GM23338 (cell line): ENCODE measurements around the gene CYP11A1. TPM values are rescaled to one million over a fixed set of nuclear protein-coding genes. Genes with fewer than 3 reads are reported as not detected.

Experiments used
- ATAC-seq: fragments of 200-7000 bp; cut with Tn5 transposase; 3 replicates; pipeline ENCODE4 v1.9.1; 2020
- DNase-seq: peaks from one replicate; pipeline ENCODE4 v3.0.0-alpha.2; 2015; ENCODE audit warnings: low spot score
- H2AFZ ChIP-seq: fragments of 200-600 bp; sonication (generic); 2 replicates; pipeline ENCODE4 v1.8.0; 2016; ENCODE audit warnings: antibody characterized with exemption, mild to moderate bottlenecking, moderate library complexity
- H3F3A ChIP-seq: fragments of 200-600 bp; sonication (generic); replicated peaks from 2 replicates; pipeline ENCODE4 v1.8.0; 2017; ENCODE audit warnings: antibody characterized with exemption, mixed run types, low read depth
- H3K27ac ChIP-seq: fragments of 200-600 bp; sonication (generic); 2 replicates; pipeline ENCODE4 v1.6.1; 2016; ENCODE audit warnings: low read depth
- H3K27me3 ChIP-seq: fragments of 200-600 bp; sonication (generic); 2 replicates; pipeline ENCODE4 v1.8.0; 2016; ENCODE audit warnings: mild to moderate bottlenecking, mixed run types, moderate library complexity; ENCODE audit not compliant: insufficient read depth
- H3K36me3 ChIP-seq: fragments of 200-600 bp; sonication (generic); 2 replicates; pipeline ENCODE4 v1.8.0; 2016; ENCODE audit warnings: mild to moderate bottlenecking; ENCODE audit not compliant: insufficient read depth
- H3K4me1 ChIP-seq: fragments of 200-600 bp; sonication (generic); 2 replicates; pipeline ENCODE4 v1.8.0; 2016; ENCODE audit warnings: mild to moderate bottlenecking, moderate library complexity; ENCODE audit not compliant: insufficient read depth
- H3K4me2 ChIP-seq: fragments of 200-600 bp; sonication (generic); 2 replicates; pipeline ENCODE4 v1.7.1; 2017; ENCODE audit warnings: mixed run types
- H3K4me3 ChIP-seq: fragments of 200-600 bp; sonication (generic); 2 replicates; pipeline ENCODE4 v1.6.1; 2016; ENCODE audit warnings: mixed run types
- H3K79me2 ChIP-seq: fragments of 200-600 bp; sonication (generic); replicated peaks from 2 replicates; pipeline ENCODE4 v1.8.0; 2017; ENCODE audit warnings: mild to moderate bottlenecking; ENCODE audit not compliant: insufficient read depth
- H3K9me2 ChIP-seq: fragments of 200-600 bp; sonication (generic); 2 replicates; pipeline ENCODE4 v1.8.0; 2017; ENCODE audit not compliant: insufficient read depth
- H4K20me1 ChIP-seq: fragments of 200-600 bp; sonication (generic); replicated peaks from 2 replicates; pipeline ENCODE4 v1.8.0; 2017; ENCODE audit warnings: mild to moderate bottlenecking; ENCODE audit not compliant: insufficient read depth
- H3K27ac Mint-ChIP-seq: 2 replicates; pipeline ENCODE4 v1.8.0; 2020; ENCODE audit warnings: inconsistent platforms, mild to moderate bottlenecking, moderate library complexity, mixed read lengths
- H3K27me3 Mint-ChIP-seq: 3 replicates; pipeline ENCODE4 v1.8.0; 2022; ENCODE audit warnings: low read depth, mild to moderate bottlenecking, moderate library complexity, mixed read lengths, inconsistent platforms; ENCODE audit not compliant: insufficient read depth, poor library complexity
- H3K36me3 Mint-ChIP-seq: 3 replicates; pipeline ENCODE4 v1.8.0; 2021; ENCODE audit warnings: low read depth, mild to moderate bottlenecking, inconsistent platforms, moderate library complexity, mixed read lengths
- H3K4me1 Mint-ChIP-seq: 3 replicates; pipeline ENCODE4 v1.8.0; 2020; ENCODE audit warnings: mild to moderate bottlenecking, inconsistent platforms, mixed read lengths
- H3K4me3 Mint-ChIP-seq: 3 replicates; pipeline ENCODE4 v1.8.0; 2021; ENCODE audit warnings: moderate library complexity, mild to moderate bottlenecking, inconsistent platforms, mixed read lengths
- H3K9me3 Mint-ChIP-seq: 3 replicates; pipeline ENCODE4 v1.8.0; 2020; ENCODE audit warnings: moderate library complexity, mild to moderate bottlenecking, inconsistent platforms, mixed read lengths
- ZNF462 ChIP-seq: fragments of 250-450 bp; sonication (Bioruptor Pico); IDR thresholded peaks from 2 replicates; pipeline ENCODE4 v1.5.0; 2020; ENCODE audit warnings: mild to moderate bottlenecking, moderate library complexity
- polyA plus RNA-seq: library from polyadenylated mRNA; unstranded; fragments of >200 nt; fragmentation: Nextera tagmentation; extraction: Ambion mirVana; gene quantifications from 2 replicates; pipeline ENCODE4 v1.2.1, GENCODE V29; 2016
- total RNA-seq: library from RNA; depleted of rRNA; stranded (reverse); fragments of >200 nt; shearing (Covaris generic); gene quantifications from 2 replicates; pipeline ENCODE4 v1.2.3, GENCODE V29; 2014
- TF ChIP-seq, protein P1 (sequence below), 2 experiments: fragments of 200-600 bp in 1 of 2; sonication (generic) in 1 of 2; conservative IDR thresholded peaks; 2 replicates each; pipeline versions ENCODE4 v1.5.1 to v1.6.1; 2016 to 2017; ENCODE audit warnings: antibody characterized with exemption in 2 of 2, low read depth in 2 of 2, mild to moderate bottlenecking in 2 of 2, moderate library complexity in 1 of 2
- TF ChIP-seq, protein P2 (sequence below): IDR thresholded peaks from one replicate; pipeline ENCODE4 v1.6.1; 2018; ENCODE audit warnings: antibody characterized with exemption; ENCODE audit not compliant: unreplicated experiment

Gene CYP11A1
- total and polyA plus RNA-seq, 2 experiments from 2014 or later, result 1.2 to 1.7 TPM

- H3K79me2 ChIP-seq, result no peaks in the 10 kb centered on the region
- H3K27me3 ChIP-seq, result no peaks in the 10 kb centered on the region
- no peak overlapping the region for H3K4me2 ChIP-seq
- H2AFZ ChIP-seq, result no peak overlapping the region
- H3K9me2 ChIP-seq, result no peaks in the 10 kb centered on the region
- H3K36me3 ChIP-seq, result no peaks in the 10 kb centered on the region
- Mint-ChIP-seq H3K9me3 (no peaks in the 10 kb centered on the region), H3K27me3 (peaks cover 13% of the 10 kb centered on the region), H3K4me1 (peaks cover 10% of the 10 kb centered on the region), H3K4me3 (no peak overlapping the region), H3K36me3 (no peaks in the 10 kb centered on the region; the same call in 2 of the 3 replicates), H3K27ac (no peak overlapping the region)
- H4K20me1 ChIP-seq, result no peaks in the 10 kb centered on the region
- H3K27ac ChIP-seq, result no peak overlapping the region
- ATAC-seq (no peak), DNase-seq (no peak)
- no peaks in the 10 kb centered on the region for H3F3A ChIP-seq
- H3K4me1 ChIP-seq, result no peaks in the 10 kb centered on the region
- TF ChIP-seq, protein P1, sequence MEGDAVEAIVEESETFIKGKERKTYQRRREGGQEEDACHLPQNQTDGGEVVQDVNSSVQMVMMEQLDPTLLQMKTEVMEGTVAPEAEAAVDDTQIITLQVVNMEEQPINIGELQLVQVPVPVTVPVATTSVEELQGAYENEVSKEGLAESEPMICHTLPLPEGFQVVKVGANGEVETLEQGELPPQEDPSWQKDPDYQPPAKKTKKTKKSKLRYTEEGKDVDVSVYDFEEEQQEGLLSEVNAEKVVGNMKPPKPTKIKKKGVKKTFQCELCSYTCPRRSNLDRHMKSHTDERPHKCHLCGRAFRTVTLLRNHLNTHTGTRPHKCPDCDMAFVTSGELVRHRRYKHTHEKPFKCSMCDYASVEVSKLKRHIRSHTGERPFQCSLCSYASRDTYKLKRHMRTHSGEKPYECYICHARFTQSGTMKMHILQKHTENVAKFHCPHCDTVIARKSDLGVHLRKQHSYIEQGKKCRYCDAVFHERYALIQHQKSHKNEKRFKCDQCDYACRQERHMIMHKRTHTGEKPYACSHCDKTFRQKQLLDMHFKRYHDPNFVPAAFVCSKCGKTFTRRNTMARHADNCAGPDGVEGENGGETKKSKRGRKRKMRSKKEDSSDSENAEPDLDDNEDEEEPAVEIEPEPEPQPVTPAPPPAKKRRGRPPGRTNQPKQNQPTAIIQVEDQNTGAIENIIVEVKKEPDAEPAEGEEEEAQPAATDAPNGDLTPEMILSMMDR (conservative IDR thresholded peaks at IDR 0.05; ENCODE audit: low read depth in 2 of 2), result no peak
- TF ChIP-seq ZNF462 (CRISPR knock-in tag), result no peak
- TF ChIP-seq, protein P2, sequence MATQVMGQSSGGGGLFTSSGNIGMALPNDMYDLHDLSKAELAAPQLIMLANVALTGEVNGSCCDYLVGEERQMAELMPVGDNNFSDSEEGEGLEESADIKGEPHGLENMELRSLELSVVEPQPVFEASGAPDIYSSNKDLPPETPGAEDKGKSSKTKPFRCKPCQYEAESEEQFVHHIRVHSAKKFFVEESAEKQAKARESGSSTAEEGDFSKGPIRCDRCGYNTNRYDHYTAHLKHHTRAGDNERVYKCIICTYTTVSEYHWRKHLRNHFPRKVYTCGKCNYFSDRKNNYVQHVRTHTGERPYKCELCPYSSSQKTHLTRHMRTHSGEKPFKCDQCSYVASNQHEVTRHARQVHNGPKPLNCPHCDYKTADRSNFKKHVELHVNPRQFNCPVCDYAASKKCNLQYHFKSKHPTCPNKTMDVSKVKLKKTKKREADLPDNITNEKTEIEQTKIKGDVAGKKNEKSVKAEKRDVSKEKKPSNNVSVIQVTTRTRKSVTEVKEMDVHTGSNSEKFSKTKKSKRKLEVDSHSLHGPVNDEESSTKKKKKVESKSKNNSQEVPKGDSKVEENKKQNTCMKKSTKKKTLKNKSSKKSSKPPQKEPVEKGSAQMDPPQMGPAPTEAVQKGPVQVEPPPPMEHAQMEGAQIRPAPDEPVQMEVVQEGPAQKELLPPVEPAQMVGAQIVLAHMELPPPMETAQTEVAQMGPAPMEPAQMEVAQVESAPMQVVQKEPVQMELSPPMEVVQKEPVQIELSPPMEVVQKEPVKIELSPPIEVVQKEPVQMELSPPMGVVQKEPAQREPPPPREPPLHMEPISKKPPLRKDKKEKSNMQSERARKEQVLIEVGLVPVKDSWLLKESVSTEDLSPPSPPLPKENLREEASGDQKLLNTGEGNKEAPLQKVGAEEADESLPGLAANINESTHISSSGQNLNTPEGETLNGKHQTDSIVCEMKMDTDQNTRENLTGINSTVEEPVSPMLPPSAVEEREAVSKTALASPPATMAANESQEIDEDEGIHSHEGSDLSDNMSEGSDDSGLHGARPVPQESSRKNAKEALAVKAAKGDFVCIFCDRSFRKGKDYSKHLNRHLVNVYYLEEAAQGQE, result no peak
- no peak overlapping the region for H3K4me3 ChIP-seq
Measured at GRCh38 chr15:74394090-74394846, 26.8 kb upstream of the CYP11A1 start.
